Activated T-helper 1 cell treated with anti-CD3 and anti-CD28 coated beads, Interleukin-2, amount 50 U/mL, for 16 hours (primary cell): ENCODE results near the gene SCN1A.
"Not testable (repeated sequence)": the region's sequence is repeated elsewhere in the genome, so short reads cannot be mapped to it uniquely, and the experiment has no call there.

ENCODE experiments used
- DNase-seq, 2 donors: peaks; one replicate each; pipeline ENCODE4 v3.0.0-alpha.2; 2020; ENCODE audit warnings: low read depth in 1 of 2, low spot score in 1 of 2

The SCN1A gene

DNA sequence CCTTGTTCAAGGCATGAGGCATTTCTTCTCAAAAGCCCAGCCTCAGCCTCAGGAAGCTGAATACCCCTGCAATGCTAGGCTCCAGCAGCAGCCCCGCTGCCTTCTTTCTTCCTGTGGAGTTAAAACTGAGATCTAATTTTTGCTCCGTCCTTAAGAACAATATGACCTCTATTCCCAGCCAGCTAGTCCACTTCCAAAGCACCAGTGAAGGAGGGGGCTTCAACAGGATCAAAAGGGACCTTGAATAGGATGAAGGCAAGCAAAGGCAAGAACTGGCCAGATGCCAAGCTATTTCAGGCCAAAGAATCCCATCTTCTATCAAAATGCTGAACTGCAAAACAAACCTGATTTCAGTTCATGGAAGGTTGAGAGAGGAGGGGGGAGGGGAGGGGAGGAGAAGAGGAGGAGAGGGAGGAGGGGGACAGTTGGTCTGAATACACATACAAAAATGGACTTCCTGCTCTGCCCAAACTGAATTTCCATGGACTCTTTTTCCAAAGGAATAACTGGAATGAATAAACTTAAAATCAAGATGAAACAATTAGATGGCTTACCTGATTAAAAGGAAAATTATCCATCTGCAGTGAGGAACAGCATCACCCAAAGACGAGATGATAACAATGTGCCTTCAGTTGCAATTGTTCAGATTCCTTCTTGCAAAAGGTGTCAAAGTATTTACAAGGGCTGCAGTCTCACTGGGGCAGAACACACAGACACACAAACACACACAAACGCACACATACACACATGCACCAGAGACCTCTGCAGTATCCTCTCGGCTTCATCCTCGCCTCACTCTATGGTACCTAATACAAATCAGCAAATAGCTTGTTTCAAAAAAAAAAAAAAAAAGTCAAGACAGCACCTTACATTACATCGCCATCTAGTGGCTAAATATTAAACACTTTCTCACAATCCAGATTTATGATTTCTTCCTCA is at the start of gene SCN1A:
Gene SCN1A (minus strand): TSS at position 804 of the 939 bp plus-strand sequence. CDS start 54,399 bp downstream, outside the sequence.
- no peak for DNase-seq

DNA sequence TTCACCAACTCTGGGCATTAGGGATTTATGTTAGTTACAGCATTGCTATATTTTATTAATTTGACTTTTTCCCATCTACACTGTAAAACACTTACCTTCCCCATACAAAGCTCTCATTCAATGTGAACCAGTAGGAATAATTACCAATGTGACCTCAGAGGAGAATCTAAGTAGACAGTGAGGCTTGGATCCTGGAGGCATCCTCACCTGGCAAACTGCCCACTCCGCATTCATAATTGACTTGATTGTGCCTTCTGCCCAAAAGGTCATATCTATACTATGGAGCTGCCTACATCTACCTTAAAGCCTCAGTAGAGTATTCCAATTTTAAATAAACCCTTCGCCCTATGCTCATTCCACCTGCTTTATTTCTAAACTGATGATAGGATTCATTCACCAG is 45.4 kb upstream of the SCN1A start:
- DNase-seq, result no peak

DNA sequence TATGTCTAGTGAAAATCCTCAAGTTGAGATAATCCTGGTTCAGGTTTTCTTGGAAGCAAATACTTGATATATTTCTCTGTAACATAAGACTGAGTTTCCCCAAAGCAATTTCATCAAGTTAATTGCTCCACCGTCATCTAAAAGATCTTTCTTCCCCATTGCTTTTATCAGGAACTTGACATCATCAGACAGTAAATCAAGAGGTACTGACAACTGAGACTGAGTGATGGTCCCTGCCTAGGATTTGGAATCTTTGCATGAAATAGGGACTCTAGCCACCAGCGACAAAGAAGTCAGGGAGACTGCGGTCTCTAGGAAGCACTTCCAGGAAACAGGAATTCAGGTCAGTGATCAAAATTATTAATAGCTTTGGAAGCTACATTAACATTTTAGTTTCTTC is 43.4 kb upstream of the SCN1A start:
- DNase-seq, result no peak

DNA sequence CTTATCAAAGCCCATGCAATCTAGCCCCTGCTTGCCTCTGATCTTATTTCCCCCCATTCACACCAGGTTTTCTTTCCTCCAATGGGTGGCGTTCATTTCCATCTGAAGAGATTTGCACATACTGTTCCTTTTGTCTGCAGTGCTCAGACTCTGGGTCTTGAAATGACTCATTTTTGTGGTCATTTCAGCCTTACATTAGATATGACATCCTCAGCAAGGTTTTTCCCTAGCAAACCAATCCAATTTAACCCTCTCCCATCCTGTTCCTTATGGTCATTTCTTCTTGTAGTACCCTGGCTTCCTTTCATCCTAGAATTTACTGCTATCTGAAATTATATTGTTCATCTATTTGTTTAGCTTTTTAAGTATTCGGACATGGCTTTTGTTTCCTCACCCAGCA is 42.5 kb upstream of the SCN1A start:
- no peak for DNase-seq

DNA sequence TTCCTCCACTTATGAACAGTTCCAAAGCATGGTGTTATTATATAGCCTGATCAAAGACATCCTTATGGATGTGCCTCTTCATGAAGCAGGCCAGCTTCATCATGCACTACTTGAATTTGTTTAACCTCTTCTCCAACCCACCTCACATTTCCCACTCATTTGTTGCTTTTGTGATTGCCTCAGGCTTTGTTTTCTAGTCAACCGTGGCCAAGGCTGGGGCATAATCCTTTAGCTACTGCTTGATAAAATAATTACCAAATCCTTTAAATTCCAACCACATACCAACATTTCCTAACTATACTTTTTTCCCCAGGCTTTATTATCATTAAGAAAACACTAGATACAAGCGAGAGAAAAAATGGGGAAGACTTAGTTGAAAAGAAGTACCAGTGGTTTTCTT is 39.6 kb upstream of the SCN1A start:
- no peak for DNase-seq

GRCh38 chr2:166163775-166164174 is 36.0 kb upstream of the SCN1A start:
- no peak for DNase-seq

DNA sequence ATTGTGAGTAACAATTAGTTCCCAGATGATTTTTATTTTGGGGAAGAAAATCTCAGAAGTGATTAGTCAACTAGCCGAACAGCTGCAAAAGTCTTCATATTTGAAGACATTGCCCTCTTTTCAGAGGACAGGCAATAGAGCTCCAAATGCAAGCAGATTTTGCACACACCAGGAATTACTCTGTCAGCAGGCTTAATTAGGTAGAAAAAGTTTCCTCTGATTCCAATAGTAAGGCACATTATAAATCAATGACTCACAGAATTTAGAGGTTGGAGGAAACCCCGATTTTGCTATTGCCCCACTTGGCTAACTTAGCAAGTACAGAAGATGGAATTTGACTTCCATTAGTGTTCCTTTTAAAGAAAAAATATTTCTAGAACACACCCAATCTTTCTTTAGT is 30.7 kb upstream of the SCN1A start:
- DNase-seq, result no peak

DNA sequence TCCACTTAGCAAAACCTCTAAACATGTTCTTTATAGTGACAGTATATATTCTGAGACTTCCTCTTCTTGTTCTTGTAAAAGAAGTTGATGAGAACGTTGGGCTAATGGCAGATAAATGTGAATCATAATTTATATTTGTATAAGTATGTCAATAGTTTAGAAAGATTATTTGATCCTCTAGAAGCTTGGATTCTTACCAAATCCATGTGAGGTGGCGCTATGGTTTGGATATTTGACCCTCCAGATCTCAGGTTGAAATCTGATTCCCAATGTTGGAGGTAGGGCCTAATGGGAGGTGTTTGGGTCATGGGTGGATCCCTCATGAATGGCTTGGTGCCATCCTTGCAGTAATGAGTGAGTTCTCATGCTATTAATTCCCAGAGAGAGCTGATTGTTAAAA is 29.8 kb upstream of the SCN1A start:
- no peak for DNase-seq

GRCh38 chr2:166156985-166157490 is 29.2 kb upstream of the SCN1A start:
- no peak for DNase-seq

- no peak for DNase-seq
Measured at GRCh38 chr2:166155589-166155988, 27.8 kb upstream of the SCN1A start.

- no peak for DNase-seq
Measured at GRCh38 chr2:166154685-166155338, 27.0 kb upstream of the SCN1A start.

- no peak for DNase-seq
Measured at GRCh38 chr2:166152064-166152463, 24.2 kb upstream of the SCN1A start.

GRCh38 chr2:166148500-166149400 is 20.9 kb upstream of the SCN1A start:
- DNase-seq, result no peak

GRCh38 chr2:166147883-166148282 is 20.1 kb upstream of the SCN1A start:
- DNase-seq, result no peak

DNA sequence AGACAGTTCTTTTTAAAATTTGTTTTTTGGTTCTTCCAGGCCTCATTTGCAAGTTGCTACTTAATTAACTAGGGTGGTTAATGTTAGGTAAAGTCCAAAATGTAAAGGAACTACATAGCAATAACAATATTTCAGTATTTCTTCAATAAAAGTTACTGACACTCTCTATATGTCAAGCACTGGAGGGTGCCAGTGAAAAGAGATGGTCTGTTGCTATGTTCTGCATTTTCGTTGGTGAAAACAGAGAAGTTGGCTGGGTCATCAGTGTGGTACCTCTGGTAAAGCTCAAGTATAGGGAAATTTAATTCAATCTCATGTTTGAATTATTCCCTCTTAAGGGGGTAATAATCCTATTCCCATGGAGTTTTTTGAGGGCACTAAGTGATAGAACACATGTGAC is 16.3 kb upstream of the SCN1A start:
- DNase-seq, result no peak

DNA sequence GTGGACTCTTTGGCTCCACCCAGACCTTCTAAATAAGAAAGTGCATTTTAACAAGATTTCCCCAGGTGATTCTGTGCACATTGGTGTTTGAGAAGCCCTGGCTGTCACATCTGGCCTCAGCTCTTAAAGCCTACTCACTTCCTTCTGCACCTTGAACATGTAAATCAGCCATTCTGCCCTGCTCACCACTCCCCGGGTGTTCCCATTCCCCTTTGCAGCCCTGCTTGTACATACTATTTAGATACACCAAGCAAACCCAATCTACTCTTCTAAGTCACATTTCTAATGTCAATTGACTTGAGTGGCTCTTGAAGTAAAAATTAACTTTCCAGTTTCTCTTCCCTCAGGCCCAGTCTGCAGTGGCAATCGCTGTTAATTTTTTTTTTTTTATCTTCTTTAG is 13.1 kb upstream of the SCN1A start:
- no peak for DNase-seq

GRCh38 chr2:166140475-166140874 is 12.7 kb upstream of the SCN1A start:
- DNase-seq, result no peak

- DNase-seq, result not testable (repeated sequence)
Measured at GRCh38 chr2:166139479-166139878, 11.7 kb upstream of the SCN1A start.

GRCh38 chr2:166138667-166139066 is 10.8 kb upstream of the SCN1A start:
- no peak for DNase-seq

DNA sequence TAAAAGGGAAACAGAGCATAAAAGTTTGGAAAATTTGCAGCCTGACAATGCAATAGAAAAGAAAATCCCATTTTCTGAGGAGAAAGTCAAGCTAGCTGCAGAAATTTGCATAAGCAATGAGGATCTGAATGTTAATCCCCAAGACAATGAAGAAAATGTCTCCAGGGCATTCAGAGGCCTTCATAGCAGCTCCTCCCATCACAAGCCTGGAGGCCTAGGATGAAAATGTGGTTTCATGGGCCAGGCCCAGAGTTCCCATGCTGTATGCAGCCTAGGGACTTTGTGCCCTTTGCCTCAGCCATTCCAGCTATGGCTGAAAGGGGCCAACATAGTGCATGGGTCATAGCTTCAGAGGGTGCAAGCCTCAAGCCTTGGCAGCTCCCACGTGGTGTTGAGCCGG is 10.3 kb upstream of the SCN1A start:
- no peak for DNase-seq

DNA sequence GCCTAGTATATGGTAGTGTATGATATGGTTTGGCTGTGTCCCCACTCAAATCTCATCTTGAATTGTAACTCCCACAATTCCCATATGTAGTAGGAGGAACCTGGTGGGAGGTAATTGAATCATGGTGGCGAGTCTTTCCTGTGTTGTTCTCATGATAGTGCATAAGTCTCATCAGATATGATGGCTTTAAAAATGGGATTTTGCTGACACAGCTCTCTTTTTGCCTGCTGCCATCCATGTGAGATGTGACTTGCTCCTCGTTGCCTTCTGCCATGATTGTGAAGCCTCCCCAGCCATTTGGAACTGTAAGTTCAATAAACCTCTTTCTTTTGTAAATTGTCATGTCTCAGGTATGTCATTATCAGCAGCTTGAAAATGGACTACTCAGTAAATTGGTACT is 9.5 kb upstream of the SCN1A start:
- DNase-seq, result no peak
